ENCODE measurements around the gene EYS.
"Not testable (repeated sequence)": the region's sequence is repeated elsewhere in the genome, so short reads cannot be mapped to it uniquely, and the experiment has no call there.

EYS gene

DNA sequence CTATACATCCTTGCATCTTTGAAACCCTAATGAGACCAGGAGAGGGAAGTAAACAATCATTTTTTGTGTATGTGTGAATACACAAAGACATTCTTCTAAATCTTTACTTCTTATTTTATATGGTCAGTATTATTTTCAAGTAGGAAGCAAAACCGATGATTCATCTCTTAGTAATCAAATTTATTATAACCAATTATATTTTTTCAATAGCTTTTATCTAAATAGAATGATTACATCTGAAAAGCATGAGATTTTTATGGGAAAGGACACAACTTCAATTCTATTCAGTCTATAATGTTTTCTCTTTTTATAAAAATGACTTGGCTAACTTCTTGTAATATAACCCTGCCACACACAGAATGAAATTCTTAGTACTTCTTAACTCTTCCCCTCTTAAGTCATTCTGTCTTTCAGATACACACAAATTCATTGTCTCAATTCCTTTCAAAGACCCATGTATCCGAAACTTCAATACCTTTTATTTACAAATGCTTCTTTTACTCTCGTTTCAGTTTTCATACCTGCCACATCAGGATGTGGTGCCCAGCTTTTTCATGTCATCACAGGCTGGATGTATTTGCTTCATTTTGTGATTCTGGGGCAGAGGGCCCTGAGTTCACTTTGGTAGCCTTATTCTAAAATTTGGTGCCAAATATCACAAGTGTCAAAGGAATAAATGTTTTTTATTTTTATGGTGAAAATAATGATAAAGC is 1844.4 kb downstream of the EYS start:
- DNase-seq, result no peak

GRCh38 chr6:63859528-63859927 is 1847.5 kb downstream of the EYS start:
- DNase-seq, result no peak

DNA sequence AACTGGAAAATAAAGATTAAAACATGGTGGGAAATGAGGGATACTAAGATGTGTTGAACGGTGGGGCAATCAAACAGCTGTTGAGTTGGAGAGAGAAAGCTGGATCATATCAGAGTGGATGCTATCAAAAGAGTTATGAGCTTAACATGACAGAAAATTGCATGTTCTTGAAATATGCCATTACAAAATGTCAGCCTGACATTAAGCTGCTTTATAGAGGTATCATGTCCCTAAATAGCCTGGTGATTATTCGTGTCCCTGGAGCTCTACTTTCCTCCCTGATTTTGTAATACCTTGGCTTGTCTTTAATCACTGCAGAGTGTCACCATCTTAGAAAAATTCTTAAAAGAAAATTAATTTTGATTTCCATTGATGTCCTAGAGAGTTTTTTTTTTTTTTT is 1848.3 kb downstream of the EYS start:
- no peak for DNase-seq

GRCh38 chr6:63856271-63856670 is 1850.8 kb downstream of the EYS start:
- DNase-seq, result no peak

GRCh38 chr6:63844287-63844686 is 1862.7 kb downstream of the EYS start:
- no peak for DNase-seq

DNA sequence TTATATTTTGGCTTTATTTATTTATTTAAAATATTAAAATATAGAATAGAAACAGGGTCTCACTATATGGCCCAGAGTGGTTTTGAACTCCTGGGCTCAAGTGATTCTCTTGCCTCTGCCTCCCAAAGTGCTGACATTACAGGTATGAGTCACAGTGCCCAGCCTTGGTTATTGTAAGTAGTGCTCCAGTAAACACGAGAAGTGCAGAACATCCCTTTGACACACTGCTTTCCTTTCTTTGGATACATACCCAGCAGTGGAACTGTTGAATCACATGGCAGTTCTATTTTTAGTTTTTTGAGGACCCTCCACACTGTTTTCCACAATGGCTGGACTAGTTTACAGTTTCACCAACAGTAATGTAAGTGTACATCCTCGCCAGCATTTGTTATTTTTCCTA is 1867.5 kb downstream of the EYS start:
- DNase-seq, result no peak

GRCh38 chr6:63828678-63829077 is 1878.3 kb downstream of the EYS start:
- DNase-seq, result not testable (repeated sequence)

DNA sequence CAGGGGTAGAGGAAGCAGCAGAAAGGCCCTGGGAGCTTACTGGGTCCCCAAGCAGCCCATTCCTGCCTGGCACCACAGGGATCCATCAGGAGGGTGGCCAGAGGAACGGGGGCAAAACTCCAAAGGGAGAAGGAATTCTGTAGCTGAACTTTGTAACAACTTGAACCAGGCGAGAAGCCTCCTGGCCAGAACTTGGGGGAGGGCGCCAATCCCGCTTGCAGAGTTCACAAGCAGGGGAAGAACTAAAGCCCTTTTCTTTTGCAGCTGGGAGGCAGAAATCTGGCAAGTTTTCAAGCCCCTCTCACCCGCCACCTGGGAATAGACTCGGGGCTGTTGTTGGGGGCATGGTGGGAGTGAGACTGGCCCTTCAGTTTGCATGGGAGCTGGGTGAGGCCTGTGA is 1882.3 kb downstream of the EYS start:
- DNase-seq, result no peak

GRCh38 chr6:63821442-63821841 is 1885.6 kb downstream of the EYS start:
- DNase-seq, result no peak

DNA sequence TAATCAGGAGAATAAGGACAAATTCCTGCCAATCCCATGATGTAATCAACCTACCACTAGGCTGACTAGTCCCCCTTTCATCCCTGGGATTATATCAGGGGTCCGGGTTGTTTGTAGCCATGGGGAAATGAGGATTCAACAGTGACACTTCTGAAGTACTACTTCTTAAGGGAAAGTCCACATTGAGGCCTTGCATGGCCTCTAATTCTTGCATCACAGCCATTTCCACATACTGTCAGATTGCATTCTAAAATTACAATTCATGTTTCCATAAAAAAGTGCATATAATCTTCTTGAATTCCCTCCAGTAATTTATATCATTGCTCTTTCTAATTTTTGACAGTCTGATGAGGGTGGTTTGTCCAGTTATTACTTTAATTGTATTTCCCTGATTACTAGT is 1887.2 kb downstream of the EYS start:
- no peak for DNase-seq

DNA sequence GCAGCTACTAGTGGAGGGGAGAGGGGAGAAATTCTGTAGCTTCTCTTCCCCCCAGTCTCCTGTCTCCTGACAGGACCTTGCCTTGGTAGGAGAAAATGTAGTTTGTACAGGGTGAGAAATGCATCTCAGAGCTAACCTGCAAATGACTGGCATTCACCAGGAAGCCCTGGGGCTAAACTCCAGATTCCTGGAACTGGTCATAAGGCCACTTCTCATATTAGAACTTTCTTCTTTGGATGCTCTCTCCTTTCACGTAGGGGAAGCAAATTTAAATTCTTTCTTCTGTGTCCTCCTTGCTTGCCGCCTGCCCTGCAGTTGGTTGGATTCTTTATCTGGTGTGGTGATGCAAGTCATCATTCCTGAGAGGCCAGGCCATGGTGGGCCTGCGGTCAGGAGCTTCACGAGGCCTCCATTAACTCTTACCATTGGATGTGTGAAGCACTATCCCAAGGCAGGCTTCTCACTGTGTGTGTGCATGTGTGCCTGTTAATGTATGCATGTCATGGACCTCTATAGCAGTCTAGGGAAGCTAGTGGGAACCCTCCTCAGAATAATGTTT is 1889.5 kb downstream of the EYS start:
- no peak for DNase-seq

DNA sequence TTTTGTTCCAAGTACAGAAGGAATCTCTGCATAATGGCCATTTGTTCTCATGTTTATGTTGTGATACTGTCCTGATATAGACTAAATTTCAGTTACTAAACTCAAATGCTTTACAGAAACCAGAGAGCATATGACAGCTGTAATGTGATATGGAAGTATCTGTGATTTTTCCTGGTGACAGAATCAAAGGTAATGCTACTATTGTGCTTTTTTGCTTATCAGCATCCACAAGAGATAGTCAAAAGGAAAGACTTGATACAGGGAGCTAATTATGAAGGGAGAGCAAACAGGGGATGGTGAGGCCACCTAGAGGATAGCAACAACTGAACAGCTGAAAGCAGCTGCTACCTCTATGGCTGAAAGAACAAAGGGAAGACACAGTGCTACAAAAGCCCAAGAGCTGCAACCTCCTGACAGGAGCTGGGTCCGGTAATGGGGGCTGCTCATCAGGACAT is 1890.0 kb downstream of the EYS start:
- no peak for DNase-seq

DNA sequence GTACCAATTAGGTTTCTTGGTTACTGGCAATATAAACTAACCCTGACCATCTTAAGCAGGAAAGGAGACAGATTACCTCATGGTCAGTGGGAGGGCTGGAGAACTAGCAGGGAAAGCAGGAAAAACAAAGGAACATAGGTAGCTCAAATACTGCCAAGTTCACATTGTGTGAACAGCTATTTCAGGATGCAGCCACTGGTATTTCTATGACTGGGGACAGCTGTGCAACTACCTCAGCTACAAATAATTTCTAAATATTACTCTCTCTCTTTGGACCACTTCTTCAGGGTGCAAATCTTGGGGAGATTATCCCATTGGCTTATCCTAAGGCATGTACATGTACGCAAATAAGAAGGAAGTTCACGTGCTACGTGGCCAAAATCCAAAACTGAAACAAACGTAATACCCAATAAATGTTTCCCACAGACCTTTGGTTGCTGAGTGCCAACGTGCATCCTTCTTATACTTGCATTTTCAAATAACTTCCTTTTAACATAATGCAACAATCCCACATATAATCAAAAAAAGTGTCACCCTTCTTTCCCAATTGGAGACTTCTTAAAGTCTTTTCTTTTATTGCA is 1890.5 kb downstream of the EYS start:
- no peak for DNase-seq

DNA sequence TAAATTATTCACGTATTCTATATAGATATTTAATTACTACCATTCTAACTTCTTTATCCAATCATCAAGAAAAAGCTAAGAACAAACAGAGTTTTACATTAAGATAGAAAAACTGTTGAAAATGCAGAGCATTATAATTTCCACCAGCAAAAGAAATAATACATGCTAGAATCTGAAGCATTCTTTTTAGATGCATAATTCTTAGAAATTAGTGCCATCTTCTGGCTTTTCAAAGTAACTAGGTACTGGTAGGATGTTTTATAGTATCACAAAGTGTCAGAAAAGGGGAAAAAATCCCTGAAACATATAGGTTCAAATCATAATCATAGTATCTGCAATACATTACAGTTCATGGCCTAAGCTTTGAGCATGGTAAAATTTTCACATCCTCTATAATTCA is 1892.6 kb downstream of the EYS start:
- no peak for DNase-seq

GRCh38 chr6:63813566-63814120 is 1893.4 kb downstream of the EYS start:
- no peak for DNase-seq

GRCh38 chr6:63808576-63808975 is 1898.5 kb downstream of the EYS start:
- DNase-seq, result no peak

GRCh38 chr6:63807056-63807455 is 1900.0 kb downstream of the EYS start:
- DNase-seq, result no peak

DNA sequence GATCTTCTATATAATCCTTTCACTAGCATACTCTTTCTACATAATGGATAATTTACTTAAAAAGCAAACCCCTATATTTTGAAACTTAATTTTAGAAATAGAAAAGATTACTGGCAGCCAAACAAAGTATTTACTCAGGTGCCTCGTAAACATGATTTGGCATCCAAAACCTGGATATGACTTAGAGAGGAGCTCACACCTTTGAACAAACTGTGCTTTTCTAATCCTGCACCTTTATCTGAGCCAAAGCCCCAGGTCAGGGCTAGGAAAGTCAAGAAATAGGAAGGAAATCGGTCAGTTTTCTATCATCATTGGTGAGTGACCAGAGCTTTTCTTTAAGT is 1900.5 kb downstream of the EYS start:
- no peak for DNase-seq

DNA sequence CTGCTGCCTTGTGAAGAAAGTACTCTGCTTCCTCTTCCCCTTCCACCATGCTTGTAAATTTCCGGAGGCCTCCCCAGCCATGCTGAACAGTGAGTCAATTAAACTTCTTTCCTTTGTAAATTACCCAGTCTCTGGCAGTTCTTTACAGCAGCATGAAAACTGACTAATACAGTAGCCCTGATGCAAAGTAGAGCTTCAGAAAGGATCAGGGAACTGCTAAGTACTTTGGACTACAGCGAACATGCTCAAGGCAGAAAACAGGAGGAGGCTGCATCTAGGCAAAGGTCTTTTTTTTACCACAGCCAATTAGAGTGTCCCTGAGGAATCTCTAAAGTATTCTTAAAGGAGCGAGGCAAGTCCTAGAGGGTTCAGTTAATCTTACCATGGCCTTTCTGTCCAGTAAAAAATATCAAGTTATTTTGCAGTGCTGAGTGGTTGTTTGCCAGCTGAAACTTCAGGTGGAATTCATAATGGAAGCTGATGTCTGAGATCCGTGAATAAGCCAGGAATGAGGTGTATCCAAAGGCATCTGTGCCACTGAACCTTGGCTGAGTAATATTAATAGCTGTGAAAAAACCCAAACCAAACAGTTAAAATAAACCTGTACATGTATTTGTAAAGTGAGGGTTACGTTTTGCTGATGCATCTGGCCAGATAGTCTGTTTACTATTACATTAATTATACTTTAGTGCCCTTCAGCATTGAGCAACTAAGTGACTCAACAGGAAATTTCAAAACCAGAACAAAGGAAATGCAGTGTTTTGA is 1901.0 kb downstream of the EYS start:
- DNase-seq, result no peak

GRCh38 chr6:63805345-63805744 is 1901.7 kb downstream of the EYS start:
- no peak for DNase-seq

GRCh38 chr6:63804381-63804956 is 1902.6 kb downstream of the EYS start:
- DNase-seq, result no peak

DNA sequence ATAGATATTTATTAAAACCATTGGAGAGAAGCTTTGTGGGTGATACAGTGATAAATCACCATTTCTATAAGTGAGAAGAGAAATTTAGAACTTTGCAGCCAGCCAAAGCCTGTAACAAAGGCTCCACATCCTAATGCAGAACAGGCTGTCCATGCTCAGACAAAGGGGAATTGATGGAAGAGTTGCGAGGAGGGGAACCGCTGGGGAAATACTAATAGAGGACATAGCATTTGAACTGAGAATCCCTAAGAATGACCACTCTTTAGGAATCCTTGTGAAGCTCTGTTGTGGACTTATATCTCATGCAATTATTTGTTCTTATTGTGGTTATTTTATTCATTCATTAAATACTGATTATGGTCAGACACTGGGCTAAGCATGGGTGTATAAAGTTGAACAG is 1903.7 kb downstream of the EYS start:
- no peak for DNase-seq

GRCh38 chr6:63802606-63803206 is 1904.3 kb downstream of the EYS start:
- DNase-seq, result no peak

Measured in NCI-H187 treated with DMSO at 0.1 percent for 48 hours (cell line).